GM18873 (cell line): ENCODE data around the gene GRIN3A.
A peak's percentile ranks its signal among the peaks of the same experiment; 100 is the strongest.
"Not testable (repeated sequence)": the region's sequence is repeated elsewhere in the genome, so short reads cannot be mapped to it uniquely, and the experiment has no call there.

Experiments
- ATAC-seq: cut with Tn5 transposase; IDR thresholded peaks from one replicate; pipeline ENCODE4 v1.9.1; 2021; ENCODE audit warnings: mild to moderate bottlenecking, moderate library complexity, moderate number of reproducible peaks; ENCODE audit not compliant: unreplicated experiment, low FRiP score

GRIN3A gene

DNA sequence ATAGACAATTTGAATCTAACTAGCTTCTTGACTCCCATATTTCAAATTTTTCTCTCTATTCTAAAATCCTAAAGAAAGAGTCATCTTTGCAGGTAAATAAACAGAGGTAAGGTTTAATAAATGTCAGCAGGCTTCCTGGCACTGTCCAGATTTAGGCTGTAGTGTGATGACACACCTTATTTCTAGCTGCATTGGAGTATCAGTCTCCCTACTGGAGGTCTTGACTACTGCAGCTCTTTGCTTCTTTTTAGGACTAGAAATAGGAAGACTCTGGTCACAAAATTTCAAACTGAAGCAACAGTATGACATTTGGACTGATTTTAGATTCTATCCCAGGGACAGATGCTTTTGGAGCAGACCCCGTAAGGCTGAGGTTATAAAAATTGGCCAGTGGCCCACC lies 103.0 kb downstream of the GRIN3A start:
- ATAC-seq: no peak

DNA sequence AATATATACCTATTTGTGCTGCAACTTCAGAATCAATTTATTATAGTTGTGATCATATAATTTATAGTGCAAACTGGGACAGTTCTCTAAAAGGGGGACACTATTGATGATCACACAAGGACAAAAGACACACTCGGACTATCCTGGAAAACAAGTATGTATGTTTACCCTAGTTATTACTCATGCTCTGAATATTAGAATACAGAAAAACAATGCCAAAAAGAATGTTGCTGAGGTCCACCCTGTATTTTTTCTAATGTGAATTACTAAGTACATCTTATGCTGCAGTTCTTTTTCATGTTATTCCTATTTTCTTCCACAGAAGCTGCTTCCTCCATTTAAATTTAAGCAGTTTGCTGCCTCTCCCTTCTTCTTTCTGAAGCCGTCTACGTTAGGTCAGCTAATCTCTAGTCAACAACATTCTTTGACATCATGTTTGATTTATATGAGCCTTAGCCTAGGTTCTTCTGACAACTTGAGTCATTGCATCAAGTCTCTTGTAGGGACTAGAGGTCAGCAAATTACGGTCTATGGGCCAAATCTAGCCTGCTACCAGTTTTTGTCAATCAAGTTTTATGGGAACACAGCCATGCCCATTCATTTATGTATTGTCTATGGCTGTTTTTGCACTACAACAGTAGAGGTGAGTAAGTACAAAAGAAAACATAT lies 103.6 kb downstream of the GRIN3A start:
- no peak for ATAC-seq

DNA sequence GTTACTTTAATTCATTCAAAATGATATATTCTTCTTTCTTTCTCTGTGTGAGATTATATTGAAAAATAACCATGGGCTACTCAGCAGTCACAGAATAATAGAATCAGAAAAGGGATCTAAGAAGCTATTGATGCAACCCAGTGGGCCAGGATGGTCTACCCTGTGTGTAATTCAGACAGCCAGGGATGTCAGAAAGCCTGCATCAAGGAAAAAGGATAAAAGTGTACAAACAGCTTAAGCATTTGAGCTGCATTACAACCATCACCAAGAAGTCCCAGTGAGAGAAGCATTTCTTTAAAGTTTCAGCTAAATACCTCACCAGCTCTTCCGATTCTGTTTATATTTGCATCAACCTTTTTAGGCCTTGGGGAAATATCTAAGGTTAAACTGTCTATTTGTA lies 105.8 kb downstream of the GRIN3A start:
- no peak for ATAC-seq

DNA sequence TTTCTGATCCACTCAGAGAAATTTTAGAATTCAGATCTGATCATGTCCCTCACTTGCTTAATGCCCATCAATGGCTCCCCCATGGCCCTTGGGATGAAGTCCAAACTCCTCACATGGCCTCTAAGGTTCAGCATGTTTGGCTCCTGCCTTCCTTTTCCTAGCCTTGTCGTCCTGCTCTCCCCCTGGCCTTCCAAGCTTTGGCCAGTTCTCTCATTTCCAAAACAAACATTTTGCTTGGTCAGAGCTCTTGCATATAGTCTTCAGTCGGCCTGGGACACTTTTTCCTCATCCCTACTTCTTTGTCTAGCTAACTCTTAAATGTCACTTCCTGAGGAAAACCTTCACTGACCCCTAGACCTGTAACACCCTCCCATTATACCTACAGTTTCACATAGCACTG lies 106.6 kb downstream of the GRIN3A start:
- no peak for ATAC-seq

DNA sequence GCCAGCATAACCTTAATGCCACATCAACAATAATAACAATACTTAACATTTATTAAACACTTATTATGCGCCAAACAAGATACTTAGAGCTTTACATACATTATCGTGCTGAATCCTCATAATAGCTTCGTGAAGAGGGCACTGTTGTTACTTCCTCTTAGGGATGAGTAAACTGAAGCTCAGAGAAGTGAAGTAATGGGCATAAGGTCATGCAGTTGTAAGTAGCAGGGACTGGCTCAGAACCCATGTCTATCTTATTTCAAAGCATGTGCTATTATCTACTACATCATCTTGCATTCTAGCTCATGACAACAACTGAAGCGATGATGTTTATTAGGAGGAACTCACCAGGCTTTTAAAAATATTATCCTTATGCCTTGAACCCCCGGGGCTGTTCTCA lies 108.8 kb downstream of the GRIN3A start:
- ATAC-seq: no peak

DNA sequence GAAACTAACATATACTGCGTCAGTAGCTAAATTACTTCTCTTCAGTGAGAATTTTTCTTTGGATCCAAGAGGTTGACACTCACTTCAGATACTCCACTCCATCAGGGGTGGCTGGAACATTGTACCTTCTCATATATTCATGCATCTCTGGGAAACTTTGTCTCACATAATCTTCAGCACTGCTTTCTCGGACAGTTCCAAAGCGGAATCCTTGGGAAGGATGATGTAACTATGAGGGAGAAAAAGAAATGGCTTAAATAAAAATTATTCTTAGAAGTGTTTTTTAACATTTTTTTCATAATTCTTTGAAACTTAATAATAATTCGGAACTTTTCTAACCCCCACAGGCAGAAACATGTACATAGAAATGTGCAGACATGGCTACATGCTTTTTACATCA lies 110.3 kb downstream of the GRIN3A start:
- ATAC-seq: no peak

DNA sequence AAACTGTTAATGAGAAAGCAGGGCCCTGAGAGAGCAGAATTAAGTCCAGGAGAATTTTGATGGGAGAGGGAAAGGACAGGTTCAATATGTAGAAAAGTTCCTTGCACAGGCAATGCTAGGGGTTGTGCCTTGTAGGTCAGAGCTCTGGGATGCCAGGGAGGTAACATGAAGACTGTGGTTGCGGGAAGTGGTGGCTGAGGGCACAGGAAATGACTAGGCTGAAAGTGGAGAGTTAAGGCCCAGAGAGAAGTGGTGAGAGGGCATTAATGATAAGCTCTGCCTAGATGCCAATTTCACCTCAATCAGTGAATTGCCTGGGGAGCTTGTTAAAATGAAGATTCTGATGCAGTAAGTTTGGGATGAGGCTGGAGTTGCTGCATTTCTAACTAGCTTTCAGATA lies 112.2 kb downstream of the GRIN3A start:
- peak; percentile 52 for ATAC-seq

DNA sequence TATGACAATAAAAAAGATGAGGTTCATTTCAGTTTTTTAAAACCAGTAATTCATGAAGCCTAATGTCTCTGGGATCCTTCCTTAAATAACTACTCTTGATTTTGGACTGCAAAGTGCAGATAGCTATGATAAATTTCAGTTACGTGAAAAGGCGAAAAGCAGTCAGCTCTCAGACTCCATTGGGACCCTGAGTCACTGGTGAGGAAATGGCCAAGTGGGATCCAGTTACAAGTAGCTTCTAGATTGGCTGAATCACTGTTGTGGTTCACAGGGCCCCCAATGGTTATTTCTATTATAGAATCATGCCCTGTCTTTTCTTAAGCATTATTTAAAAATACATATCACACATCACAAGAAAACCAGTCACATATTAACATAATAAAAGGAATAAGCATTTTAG lies 112.6 kb downstream of the GRIN3A start:
- ATAC-seq: no peak

DNA sequence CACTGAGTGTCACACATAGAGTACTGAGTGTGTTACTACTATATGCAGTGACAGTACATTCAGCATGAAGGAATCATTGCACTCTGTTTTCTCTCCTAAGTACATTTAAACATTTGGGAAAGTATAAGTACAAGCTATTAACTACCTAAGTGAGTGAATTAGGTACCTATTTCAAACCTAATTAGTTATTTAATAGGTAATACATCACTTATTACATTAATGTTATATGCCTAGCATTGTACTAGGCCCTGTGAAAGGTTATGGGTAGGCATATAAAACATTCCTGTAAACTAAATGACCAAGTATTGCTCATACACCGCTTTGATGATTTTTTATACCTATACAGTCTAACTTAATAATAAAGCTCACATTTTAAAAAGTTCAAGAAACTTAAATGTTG lies 118.0 kb downstream of the GRIN3A start:
- ATAC-seq: no peak

DNA sequence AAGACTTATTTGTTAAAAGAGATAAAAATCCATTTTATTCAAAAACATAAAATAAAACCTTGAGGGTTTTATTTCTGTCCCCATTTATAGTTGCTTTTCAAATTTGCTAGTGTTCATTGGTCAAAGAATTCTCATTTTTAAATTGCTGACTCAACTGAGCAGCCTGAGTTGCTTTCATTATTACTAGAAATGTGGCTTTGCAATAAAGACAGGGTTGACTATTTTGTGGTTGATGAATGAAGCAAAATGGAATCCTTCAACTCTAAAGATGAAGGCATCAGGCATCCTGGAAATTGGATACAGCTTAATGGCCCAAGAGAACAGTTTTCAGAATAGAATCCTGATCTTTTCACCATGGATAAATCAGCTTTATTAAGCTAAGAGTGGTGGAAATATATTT lies 119.7 kb downstream of the GRIN3A start:
- peak; percentile 63 for ATAC-seq

DNA sequence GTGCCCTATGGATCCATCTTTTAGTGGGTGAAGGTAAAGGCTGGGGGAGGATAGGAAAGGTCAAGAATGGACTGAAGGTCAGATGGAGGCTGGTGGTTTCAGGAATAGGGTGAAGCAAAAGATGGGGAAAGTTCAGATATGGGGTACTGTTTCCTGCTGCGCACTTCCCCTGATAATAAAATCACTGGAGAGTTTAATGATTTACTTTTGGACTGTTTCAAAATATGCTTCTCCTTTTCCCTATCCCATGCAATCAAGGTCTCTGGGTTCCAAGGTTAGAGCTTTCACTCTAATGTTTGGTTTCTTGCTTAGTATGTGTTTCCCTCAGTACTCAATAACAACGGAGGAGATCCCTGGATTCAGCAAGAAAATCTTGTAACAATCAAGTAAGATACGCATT lies 132.9 kb downstream of the GRIN3A start:
- ATAC-seq: no peak

DNA sequence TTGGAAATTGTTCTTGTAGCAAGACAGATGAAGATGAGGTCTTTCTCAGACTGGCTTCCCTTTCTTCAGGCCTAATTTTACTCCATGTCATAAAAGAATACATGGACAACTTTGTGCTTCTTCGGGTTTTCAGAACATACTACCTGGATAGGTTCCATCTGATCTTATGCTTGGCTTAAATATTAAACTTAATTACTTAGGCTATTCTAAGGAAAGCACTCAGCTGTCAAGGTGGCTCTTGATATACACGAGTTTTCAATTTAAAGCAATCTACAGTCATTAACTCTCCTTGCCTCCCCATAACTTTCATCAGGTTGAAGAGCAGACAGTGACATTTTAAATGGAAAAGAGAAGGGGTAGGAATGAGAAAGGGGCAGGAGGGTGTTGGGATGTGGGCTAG lies 134.2 kb downstream of the GRIN3A start:
- no peak for ATAC-seq

DNA sequence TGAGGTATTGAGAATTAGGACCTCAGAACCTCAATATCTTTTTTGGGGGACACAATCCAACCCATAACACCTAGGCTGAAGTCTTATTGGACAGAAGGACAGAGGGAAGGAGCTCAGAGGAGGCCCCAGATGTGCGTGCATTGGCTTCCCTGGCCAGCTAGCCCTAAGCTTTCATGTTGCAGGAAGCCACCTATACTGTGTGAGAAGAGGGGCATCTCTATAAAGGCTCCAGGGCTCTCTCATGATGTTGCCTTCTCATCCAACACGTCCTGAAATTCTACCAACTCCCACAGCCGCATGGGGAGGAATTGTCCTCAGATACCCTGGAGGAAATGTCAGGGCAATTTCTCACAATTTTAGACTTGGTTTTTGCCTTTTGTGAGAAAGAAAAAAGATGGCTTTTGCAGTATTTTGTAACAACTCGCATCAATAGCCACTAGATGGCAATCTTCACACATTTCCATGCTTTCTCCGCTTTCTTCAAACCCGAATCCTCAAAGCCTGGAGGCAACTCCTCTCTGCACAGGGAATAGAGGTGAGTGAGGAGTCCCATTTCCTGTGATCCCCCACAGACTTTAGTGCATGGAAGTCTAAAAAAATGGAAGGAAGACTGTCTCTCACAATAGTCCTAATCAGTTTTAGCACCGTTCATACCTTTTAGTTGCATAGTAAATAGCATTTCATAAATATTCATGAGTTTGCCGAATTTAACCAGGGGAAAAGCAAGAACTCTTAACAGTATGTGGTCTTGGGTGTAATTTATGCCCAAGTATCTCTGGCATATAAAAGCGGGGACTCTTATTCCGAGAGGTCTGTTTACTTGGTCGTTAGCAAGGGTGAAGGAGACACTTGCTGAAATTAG lies 136.3 kb downstream of the GRIN3A start:
- no peak for ATAC-seq

DNA sequence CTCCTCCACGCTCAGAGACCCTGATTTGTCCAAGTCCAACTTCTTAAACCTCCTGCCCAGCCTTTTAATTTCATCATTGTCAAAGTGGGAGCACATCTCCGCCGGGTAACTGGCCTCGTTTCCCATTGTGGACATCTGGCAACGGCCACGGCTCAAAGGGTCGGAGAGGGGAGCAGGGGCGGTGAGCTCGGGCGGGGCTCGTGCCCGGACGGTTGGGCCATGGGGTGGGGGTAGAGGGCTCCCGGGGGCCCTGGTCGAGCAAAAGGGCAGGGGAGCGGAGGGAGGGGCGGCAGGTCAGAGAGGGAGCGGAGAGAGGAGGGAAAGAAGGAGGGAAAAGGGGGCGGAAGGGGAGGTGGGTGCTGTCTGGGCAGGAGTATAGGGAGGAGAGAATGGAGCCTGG lies 143.7 kb downstream of the GRIN3A start, which contains the start of gene PPP3R2:
PPP3R2 (minus strand) TSS at position 174 of the 400 bp plus-strand sequence; CDS start at position 126, 48 bp downstream.
- ATAC-seq: no peak

DNA sequence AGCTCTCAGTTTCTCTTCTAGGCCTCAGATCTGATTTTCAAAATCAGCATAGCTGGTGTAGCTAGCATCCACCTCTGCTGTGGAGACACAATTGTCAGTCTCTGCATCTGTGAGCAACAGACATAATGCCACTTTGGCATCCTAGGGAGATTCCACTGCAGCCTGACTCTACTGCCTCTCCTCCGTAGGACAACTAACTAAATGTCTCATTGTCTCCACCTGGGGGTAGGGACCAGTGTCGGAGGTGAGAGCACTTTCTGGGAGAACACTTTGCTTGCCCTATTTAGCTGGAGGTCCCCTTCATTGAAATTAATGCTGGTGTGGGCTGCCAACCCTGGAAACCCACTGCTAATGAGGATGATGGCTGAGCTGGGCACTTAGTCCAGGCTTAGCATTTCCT lies 145.1 kb downstream of the GRIN3A start:
- ATAC-seq: no peak

DNA sequence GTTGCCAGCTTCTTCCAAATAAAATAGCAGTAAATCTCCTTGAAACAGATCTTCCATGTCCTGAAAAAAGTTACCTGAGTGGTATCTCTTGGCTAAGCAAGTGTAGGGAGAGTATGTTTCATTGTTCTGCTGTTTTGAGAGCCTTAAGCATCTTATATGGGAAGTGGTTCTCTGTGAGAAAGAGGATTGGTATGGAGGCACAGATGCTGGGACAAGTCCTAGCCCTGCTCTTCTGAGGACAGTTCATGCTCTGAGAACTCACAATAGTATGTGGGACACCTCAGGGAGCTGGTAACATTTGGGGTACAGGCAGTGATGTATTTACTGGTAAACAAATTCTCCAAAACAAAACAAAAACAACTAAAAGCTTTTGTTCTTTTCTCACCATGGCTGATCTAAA lies 145.7 kb downstream of the GRIN3A start:
- no peak for ATAC-seq

DNA sequence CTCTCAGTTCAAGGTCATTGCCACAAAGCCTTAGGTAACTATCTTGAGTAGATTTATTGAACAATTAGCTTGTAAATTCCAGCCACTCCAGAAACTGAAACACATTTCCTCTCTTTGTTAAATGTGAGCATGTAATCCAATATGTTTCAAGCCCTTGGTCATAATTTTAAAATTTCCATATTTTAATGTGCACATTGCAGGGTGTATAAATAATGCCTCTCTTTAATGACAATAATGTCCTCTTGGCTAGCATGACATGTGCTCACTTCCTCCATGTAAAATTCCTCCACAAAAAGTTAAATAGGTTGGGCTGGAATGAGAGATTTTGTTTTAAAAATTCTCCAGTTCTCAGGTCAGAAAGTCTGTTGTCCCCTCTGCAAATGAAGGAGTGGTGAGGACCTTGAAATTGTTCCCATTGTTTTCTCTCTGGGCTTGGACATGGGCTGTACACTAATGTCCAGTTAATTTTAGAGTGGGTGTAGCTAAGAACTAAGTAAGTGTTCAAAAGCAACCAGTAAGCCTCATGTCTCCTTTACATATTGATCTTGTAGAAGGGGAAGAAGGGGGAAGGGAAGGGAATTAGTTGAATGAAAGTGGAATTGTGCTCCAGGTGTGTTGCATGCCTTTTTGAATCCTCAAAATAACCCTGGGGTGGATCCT lies 146.5 kb downstream of the GRIN3A start:
- ATAC-seq: no peak

DNA sequence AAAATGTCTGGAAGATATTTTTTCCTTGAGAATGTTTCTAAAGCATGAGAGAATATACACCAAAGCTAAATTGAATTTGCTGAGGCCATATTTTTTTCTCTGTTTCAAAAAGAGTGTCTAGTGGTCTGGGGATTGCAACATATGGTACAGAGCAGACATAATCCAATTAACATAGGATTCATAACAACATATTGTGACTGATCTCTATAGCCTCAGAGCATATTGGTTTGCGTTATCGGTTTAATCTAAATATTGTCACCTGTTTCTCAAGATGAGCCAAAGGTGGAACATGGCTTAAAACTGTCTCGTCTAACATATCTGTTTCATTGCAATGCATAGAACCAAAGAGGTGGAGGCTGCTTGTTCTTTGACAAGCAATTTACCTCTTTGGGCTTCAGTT lies 147.5 kb downstream of the GRIN3A start:
- no peak for ATAC-seq

DNA sequence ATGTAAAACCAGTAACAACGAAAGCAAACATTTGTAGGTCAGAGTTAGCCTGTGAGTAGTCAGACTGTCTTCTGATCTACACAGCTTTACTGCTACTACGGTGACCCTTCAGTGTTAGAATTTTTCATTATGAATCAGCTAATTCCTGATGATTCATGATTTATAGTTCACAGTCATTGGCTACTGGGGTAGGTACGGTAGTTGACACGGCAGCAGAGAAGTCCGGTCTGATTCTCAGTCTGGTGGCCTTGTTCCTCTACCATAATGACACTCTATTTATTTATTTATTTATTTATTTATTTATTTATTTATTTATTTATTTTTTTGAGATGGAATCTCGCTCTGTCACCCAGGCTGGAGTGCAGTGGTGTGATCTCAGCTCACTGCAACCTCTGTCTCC lies 148.4 kb downstream of the GRIN3A start:
- not testable (repeated sequence) for ATAC-seq

DNA sequence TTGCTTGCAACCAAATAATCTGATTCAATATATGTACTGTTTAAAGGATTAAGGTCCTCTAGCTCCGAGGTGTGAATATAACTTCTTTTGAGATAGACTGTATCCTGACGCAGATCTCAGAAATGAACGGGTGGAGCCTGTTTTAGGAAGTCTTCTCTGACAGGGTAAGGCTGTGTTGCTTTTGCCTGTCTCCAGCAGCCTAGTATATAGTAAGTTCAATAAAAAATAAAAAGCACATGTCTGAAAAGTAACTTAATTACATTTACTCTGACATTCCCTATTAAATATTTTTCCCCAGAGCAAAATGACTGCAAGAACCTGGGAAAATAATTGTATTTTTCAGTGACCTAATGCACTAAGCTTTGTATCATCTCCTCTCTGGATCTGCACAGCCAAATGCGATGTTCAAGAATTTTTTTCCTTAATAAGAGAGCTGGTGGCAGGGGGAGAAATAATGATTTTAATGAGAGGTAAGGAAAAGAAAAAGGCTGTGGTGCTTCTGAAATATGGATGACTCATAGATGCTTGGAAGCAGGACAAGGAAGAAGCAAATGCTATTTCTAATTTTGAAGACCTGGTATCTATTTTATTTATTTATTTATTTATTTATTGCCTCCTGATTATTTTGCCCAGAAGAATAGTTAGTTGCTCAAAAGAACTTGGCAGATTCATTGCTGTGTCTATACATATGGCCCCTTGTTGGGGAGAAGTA lies 151.0 kb downstream of the GRIN3A start:
- ATAC-seq: no peak

DNA sequence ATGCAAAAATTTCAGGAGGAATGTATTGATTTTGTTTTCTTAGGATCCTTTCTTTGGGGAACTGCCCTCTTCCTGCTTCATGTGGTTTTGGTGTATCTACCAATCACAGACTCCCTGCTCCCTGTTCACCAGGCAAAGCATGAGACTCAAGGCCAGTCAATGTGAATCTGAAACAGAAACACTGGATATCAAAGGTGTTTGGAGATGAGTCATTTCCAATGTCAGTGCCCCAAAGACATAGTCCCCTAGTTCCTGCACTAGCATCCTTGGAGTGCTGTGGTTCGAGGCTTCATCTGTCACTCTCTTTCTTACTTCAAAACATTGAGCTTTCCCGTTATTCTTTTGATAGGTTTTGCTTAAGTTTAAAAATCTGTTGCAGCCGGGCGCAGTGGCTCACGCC lies 151.8 kb downstream of the GRIN3A start:
- peak; percentile 85 for ATAC-seq
